A549 (cell line): Measurements from ENCODE around the gene SYT1. TPM values are rescaled to one million over a fixed set of nuclear protein-coding genes. Genes with fewer than 3 reads are reported as not detected.

ENCODE experiments used
- ATAC-seq, 2 experiments: fragments of 200-7000 bp in 1 of 2; fragments of >200 bp in 1 of 2; cut with Nextera tagmentation in 1 of 2; cut with Tn5 transposase in 1 of 2; 3 replicates each; pipeline versions ENCODE4 v1.8.0 to v1.9.1; 2018 to 2020; ENCODE audit warnings: mild to moderate bottlenecking in 1 of 2, moderate library complexity in 1 of 2
- CTCF ChIA-PET: fragments of 300-600 bp; sonication (Branson Sonifier 250); formaldehyde crosslinking; extraction: SDS; loops from one replicate; lab custom pipeline; 2021; ENCODE audit warnings: antibody characterized with exemption, inconsistent platforms; lab: Yijun Ruan, JAX
- POLR2A ChIA-PET: fragments of 350-600 bp; formaldehyde crosslinking; extraction: SDS; loops from one replicate; lab custom pipeline; 2021; ENCODE audit warnings: antibody characterized with exemption, inconsistent platforms; lab: Yijun Ruan, JAX
- DNase-seq, 2 experiments: peaks; one replicate each; pipeline versions ENCODE4 v3.0.0 to v3.0.0-alpha.2; 2011 to 2016; ENCODE audit warnings: low read depth in 1 of 2, low spot score in 1 of 2
- FAIRE-seq: peaks from 2 replicates; lab custom pipeline; 2011; peaks lifted over from hg19 to GRCh38; lab: Jason Lieb, UNC
- H3K27ac ChIP-seq, 2 experiments: fragments of >200 bp; sonication (Bioruptor Twin); formaldehyde crosslinking; 3 replicates each; pipeline ENCODE4 v1.5.1; 2016 to 2017
- H3K4me1 ChIP-seq: fragments of >200 bp; sonication (Bioruptor Twin); formaldehyde crosslinking; 3 replicates; pipeline ENCODE4 v1.6.1; 2016
- H3K4me2 ChIP-seq: fragments of >200 bp; sonication (Bioruptor Twin); formaldehyde crosslinking; 3 replicates; pipeline ENCODE4 v1.6.1; 2016
- H3K4me3 ChIP-seq: fragments of >200 bp; sonication (Bioruptor Twin); formaldehyde crosslinking; 3 replicates; pipeline ENCODE4 v1.5.1; 2016
- H3K9me3 ChIP-seq: fragments of >200 bp; sonication (Bioruptor Twin); formaldehyde crosslinking; 3 replicates; pipeline ENCODE4 v1.6.1; 2016
- BCL3 ChIP-seq: fragments of >200 bp; sonication (Bioruptor Twin); formaldehyde crosslinking; IDR thresholded peaks from 3 replicates; pipeline ENCODE4 v1.6.1; 2016
- CHD2 ChIP-seq: fragments of 150-350 bp; IDR thresholded peaks from 2 replicates; pipeline ENCODE4 v1.6.1; 2014; ENCODE audit warnings: low read length; ENCODE audit not compliant: partially characterized antibody
- E2F6 ChIP-seq: IDR thresholded peaks from 2 replicates; pipeline ENCODE4 v1.6.1; 2012; ENCODE audit warnings: low read depth, borderline replicate concordance
- EHMT2 ChIP-seq: fragments of 200-600 bp; sonication (generic); IDR thresholded peaks from 2 replicates; pipeline ENCODE4 v1.6.1; 2016; ENCODE audit warnings: antibody characterized with exemption, low read depth, mild to moderate bottlenecking, moderate library complexity
- ELK1 ChIP-seq: fragments of 150-350 bp; IDR thresholded peaks from 2 replicates; pipeline ENCODE4 v1.6.1; 2014; ENCODE audit warnings: low read depth, mild to moderate bottlenecking, low read length
- FOSL2 ChIP-seq, 2 experiments: fragments of 450-650 bp in 1 of 2; fragments of >200 bp in 1 of 2; sonication (Bioruptor Twin) in 1 of 2; formaldehyde crosslinking; IDR thresholded peaks; 2 replicates each; pipeline versions ENCODE4 v1.5.0 to v1.6.1; 2016 to 2020; ENCODE audit warnings: mild to moderate bottlenecking in 1 of 2, moderate library complexity in 1 of 2
- FOXS1 ChIP-seq: fragments of 250-450 bp; sonication (Bioruptor Pico); IDR thresholded peaks from 2 replicates; pipeline ENCODE4 v1.5.0; 2020; ENCODE audit warnings: mild to moderate bottlenecking, moderate library complexity
- HES2 ChIP-seq: fragments of >200 bp; sonication (Bioruptor Twin); formaldehyde crosslinking; IDR thresholded peaks from 2 replicates; pipeline ENCODE4 v1.6.1; 2016
- HMGXB4 ChIP-seq: fragments of 250-450 bp; sonication (Bioruptor Pico); IDR thresholded peaks from 2 replicates; pipeline ENCODE4 v1.5.0; 2021; ENCODE audit warnings: mild to moderate bottlenecking, moderate library complexity, borderline replicate concordance
- HOXA7 ChIP-seq: fragments of 250-450 bp; sonication (Bioruptor Pico); IDR thresholded peaks from 2 replicates; pipeline ENCODE4 v1.5.0; 2020; ENCODE audit warnings: mild to moderate bottlenecking, moderate library complexity
- HOXB13 ChIP-seq: fragments of 250-450 bp; sonication (Bioruptor Pico); IDR thresholded peaks from 2 replicates; pipeline ENCODE4 v1.5.0; 2020; ENCODE audit warnings: low read depth, mild to moderate bottlenecking, moderate library complexity
- MAFK ChIP-seq: fragments of 450-650 bp; IDR thresholded peaks from 2 replicates; pipeline ENCODE4 v1.6.1; 2014; ENCODE audit not compliant: partially characterized antibody
- NFE2L2 ChIP-seq: fragments of 150-350 bp; conservative IDR thresholded peaks from 2 replicates; pipeline ENCODE4 v1.6.1; 2014; ENCODE audit warnings: low read length
- NR3C1 ChIP-seq: fragments of >200 bp; sonication (Bioruptor Twin); formaldehyde crosslinking; IDR thresholded peaks from 3 replicates; pipeline ENCODE4 v1.6.1; 2017
- PHF8 ChIP-seq: fragments of 200-600 bp; sonication (generic); IDR thresholded peaks from 2 replicates; pipeline ENCODE4 v1.6.1; 2016; ENCODE audit warnings: low read depth, mild to moderate bottlenecking, antibody characterized with exemption, moderate library complexity, borderline replicate concordance
- POLR2A ChIP-seq: IDR thresholded peaks from 2 replicates; pipeline ENCODE4 v1.6.1; 2012; ENCODE audit warnings: mild to moderate bottlenecking, low read length
- RARB ChIP-seq: fragments of 250-450 bp; sonication (Bioruptor Pico); IDR thresholded peaks from 2 replicates; pipeline ENCODE4 v1.8.0; 2021; ENCODE audit warnings: mild to moderate bottlenecking, moderate library complexity
- RCOR1 ChIP-seq: fragments of 150-350 bp; IDR thresholded peaks from 2 replicates; pipeline ENCODE4 v1.6.1; 2014; ENCODE audit warnings: antibody characterized with exemption, low read length, low read depth
- SREBF2 ChIP-seq: fragments of 450-650 bp; IDR thresholded peaks from 2 replicates; pipeline ENCODE4 v1.6.1; 2014; ENCODE audit warnings: mild to moderate bottlenecking, moderate library complexity
- TP53 ChIP-seq: fragments of 250-450 bp; sonication (Bioruptor Pico); IDR thresholded peaks from 2 replicates; pipeline ENCODE4 v1.5.0; 2021; ENCODE audit warnings: mild to moderate bottlenecking, moderate library complexity
- USF2 ChIP-seq: fragments of 450-650 bp; IDR thresholded peaks from 2 replicates; pipeline ENCODE4 v1.6.1; 2014; ENCODE audit warnings: antibody characterized with exemption
- ZC3H11A ChIP-seq: fragments of 450-650 bp; IDR thresholded peaks from 2 replicates; pipeline ENCODE4 v1.6.1; 2014; ENCODE audit warnings: antibody characterized with exemption, mild to moderate bottlenecking
- ZFP36 ChIP-seq: fragments of 450-650 bp; IDR thresholded peaks from 2 replicates; pipeline ENCODE4 v1.6.1; 2014; ENCODE audit warnings: borderline replicate concordance; ENCODE audit not compliant: partially characterized antibody
- ZNF302 ChIP-seq: fragments of 250-450 bp; sonication (Bioruptor Pico); IDR thresholded peaks from 2 replicates; pipeline ENCODE4 v1.9.0; 2021; ENCODE audit warnings: inconsistent platforms, mild to moderate bottlenecking, moderate library complexity
- WGBS: methylation state at CpG from one replicate; pipeline ENCODE4 v1.1.6; 2017; ENCODE audit errors: missing lambda C conversion rate; 5-methylcytosine and 5-hydroxymethylcytosine counted together
- polyA plus RNA-seq, 4 experiments: library from polyadenylated mRNA; depleted of rRNA in 3 of 4; stranded (reverse); fragments of >200 nt; fragmentation: RNase III in 1 of 4; extraction: RNeasy Plus Mini Kit Qiagen cat#74134 plus additional on column Dnase treatment in 1 of 4; gene quantifications; 2 replicates in 3 of 4; 3 replicates in 1 of 4; pipeline ENCODE4 v1.2.3, GENCODE V29; 2011 to 2017

Gene SYT1
- polyA plus RNA-seq, 2 of the 4 experiments (the other 2 are of a cell fraction), result 11.7 to 39.6 TPM

GRCh38 chr12:79063258-79063657 lies 198.7 kb downstream of the SYT1 start:
- DNase-seq, result no peak
- no peak for ATAC-seq
- TF ChIP-seq USF2, result no peak
- TF ChIP-seq TP53, result no peak
- no peak for TF ChIP-seq ZFP36
- no peak for TF ChIP-seq RCOR1
- TF ChIP-seq ZC3H11A, result no peak
- TF ChIP-seq HOXB13, result no peak
- TF ChIP-seq NFE2L2, result no peak
- TF ChIP-seq RARB (CRISPR knock-in tag), result no peak
- TF ChIP-seq SREBF2, result no peak
- TF ChIP-seq BCL3, result no peak
- TF ChIP-seq, all 56 proteins: peak for 0
- FAIRE-seq, result no peak
- no peak overlapping the region for H3K4me2 ChIP-seq
- ChIA-PET POLR2A (no interaction called here), CTCF (no interaction called here)
- WGBS, result 27% methylated on average over 1 of the region's 1 CpG
- H3K27ac ChIP-seq, result no peak overlapping the region
- peaks cover 18% of the 10 kb centered on the region for H3K4me1 ChIP-seq
- H3K4me3 ChIP-seq, result no peak overlapping the region
- H3K9me3 ChIP-seq, result no peaks in the 10 kb centered on the region

GRCh38 chr12:79067977-79068376 lies 203.4 kb downstream of the SYT1 start:
- H3K27ac ChIP-seq, result no peak overlapping the region
- DNase-seq (no peak), ATAC-seq (no peak), FAIRE-seq (peak; percentile 18)
- H3K4me3 ChIP-seq, result no peak overlapping the region
- H3K4me1 ChIP-seq, result peaks cover 9% of the 10 kb centered on the region; the same call in 1 of the 3 replicates
- no peak overlapping the region for H3K4me2 ChIP-seq
- no peak for TF ChIP-seq POLR2A
- no peak for TF ChIP-seq HMGXB4 (CRISPR knock-in tag)
- TF ChIP-seq HOXA7 (CRISPR knock-in tag), result no peak
- TF ChIP-seq CHD2, result no peak
- ChIA-PET CTCF (no interaction called here), POLR2A (no interaction called here)
- no peaks in the 10 kb centered on the region for H3K9me3 ChIP-seq

- ChIA-PET CTCF (no interaction called here), POLR2A (no interaction called here)
- H3K4me3 ChIP-seq, result no peak overlapping the region
- TF ChIP-seq MAFK (peak; percentile 11), EHMT2 (no peak)
- DNase-seq, result no peak
- ATAC-seq, result no peak
- H3K4me2 ChIP-seq, result no peak overlapping the region
- FAIRE-seq, result no peak
- H3K27ac ChIP-seq, result no peak overlapping the region
- H3K9me3 ChIP-seq, result no peaks in the 10 kb centered on the region
- peaks cover 5% of the 10 kb centered on the region; the same call in 1 of the 3 replicates for H3K4me1 ChIP-seq
Observed at GRCh38 chr12:79069009-79069408, 204.4 kb downstream of the SYT1 start.

- FAIRE-seq (peak; percentile 18), DNase-seq (no peak), ATAC-seq (no peak)
- Histone ChIP-seq H3K4me3 (no peak overlapping the region), H3K4me1 (peaks cover 5% of the 10 kb centered on the region; the same call in 1 of the 3 replicates), H3K27ac (no peak overlapping the region), H3K9me3 (no peaks in the 10 kb centered on the region), H3K4me2 (no peak overlapping the region)
- WGBS, result 97% methylated on average over 1 of the region's 1 CpG
- POLR2A ChIA-PET, result no interaction called here
- no peak for TF ChIP-seq E2F6
- TF ChIP-seq RCOR1, result no peak
- TF ChIP-seq PHF8, result no peak
- no peak for TF ChIP-seq HES2
- no peak for TF ChIP-seq NR3C1
- no peak for TF ChIP-seq USF2
- no peak for TF ChIP-seq ELK1
- TF ChIP-seq FOSL2 (IDR thresholded peaks at IDR 0.05), result no peak
- no peak for TF ChIP-seq FOSL2 (CRISPR knock-in tag; IDR thresholded peaks at IDR 0.05)
- TF ChIP-seq ZFP36, result no peak
- no peak for TF ChIP-seq FOXS1 (CRISPR knock-in tag)
- TF ChIP-seq SREBF2, result no peak
- no peak for TF ChIP-seq ZNF302 (CRISPR knock-in tag)
- no peak for TF ChIP-seq TP53
- CTCF ChIA-PET, result no interaction called here
Observed at GRCh38 chr12:79071498-79071897, 206.9 kb downstream of the SYT1 start.
